ENCODE measurements around the gene RBM23. TPM values are rescaled to one million over a fixed set of nuclear protein-coding genes. Genes with fewer than 3 reads are reported as not detected.

The RBM23 gene
- total and polyA plus RNA-seq, 9 of the 15 experiments (the other 6 are each of a cell fraction or from before 2014, with no cell fraction given), result 46.0 to 102 (median 58.5) TPM

- TF ChIP-seq MTA2 (IDR thresholded peaks at IDR 0.05; ENCODE audit: low read depth) (peak; percentile 22; the same call in 1 of the 2 replicates), ZNF407 (IDR thresholded peaks at IDR 0.05; ENCODE audit: low read depth) (no peak), RB1 (IDR thresholded peaks at IDR 0.05; ENCODE audit: low read depth) (peak; percentile 61), ZNF197 (CRISPR knock-in tag; IDR thresholded peaks at IDR 0.05; ENCODE audit: low read depth) (no peak), ARID1B (IDR thresholded peaks at IDR 0.05) (peak; percentile 39; the same call in 1 of the 2 replicates), MAFF (IDR thresholded peaks at IDR 0.05; ENCODE audit: low read length) (no peak), L3MBTL2 (IDR thresholded peaks at IDR 0.05) (peak; percentile 70), FIP1L1 (IDR thresholded peaks at IDR 0.05; ENCODE audit: low read depth, low read length, poor library complexity, severe bottlenecking) (no peak), ZNF347 (CRISPR knock-in tag; IDR thresholded peaks at IDR 0.05; ENCODE audit: low read depth) (peak; percentile 59; the same call in 1 of the 2 replicates), JUND (IDR thresholded peaks at IDR 0.05; ENCODE audit: borderline replicate concordance, low read depth, low read length) (no peak), JUND (tag; IDR thresholded peaks at IDR 0.05; ENCODE audit: borderline replicate concordance, low read depth, low read length) (peak; percentile 21; the same call in 2 of the 3 replicates), XRCC4 (IDR thresholded peaks at IDR 0.05; ENCODE audit: extremely low read depth, insufficient read depth, insufficient read length) (no peak), PRDM10 (IDR thresholded peaks at IDR 0.05; ENCODE audit: partially characterized antibody) (peak; percentile 90), HMBOX1 (IDR thresholded peaks at IDR 0.05) (peak; percentile 16; the same call in 1 of the 2 replicates), TARDBP (IDR thresholded peaks at IDR 0.05) (0 out of 2 replicates have a peak, but pooled peaks have one; percentile 41)
Observed at GRCh38 chr14:22852940-22853767, 65.8 kb downstream of the RBM23 start (continued).

All from K562 (cell line).